Aorta (tissue), 5 donors: ENCODE results near the gene FOXO6. TPM values are rescaled to one million over a fixed set of nuclear protein-coding genes. Genes with fewer than 3 reads are reported as not detected.
A peak's percentile ranks its signal among the peaks of the same experiment; 100 is the strongest.

Experiments used
- ATAC-seq: fragments of 200-7000 bp; cut with Tn5 transposase; one replicate; pipeline ENCODE4 v1.9.1; 2022; ENCODE audit warnings: moderate library complexity; ENCODE audit not compliant: low FRiP score
- DNase-seq, 2 donors: peaks; one replicate each; pipeline ENCODE4 v3.0.0-alpha.2; 2020
- H3K27ac ChIP-seq, 2 donors: one replicate each; pipeline ENCODE4 v1.5.1; 2013; ENCODE audit warnings: low read length in 2 of 2, mild to moderate bottlenecking in 2 of 2, moderate library complexity in 2 of 2, control low read depth in 1 of 2, inconsistent platforms in 1 of 2, low read depth in 1 of 2
- H3K27me3 ChIP-seq, 2 donors: one replicate each; pipeline ENCODE4 v1.6.1; 2013; ENCODE audit warnings: control low read depth in 1 of 2, low read length in 1 of 2, mild to moderate bottlenecking in 1 of 2, moderate library complexity in 1 of 2; ENCODE audit not compliant: insufficient read depth in 2 of 2, control insufficient read depth in 1 of 2
- H3K36me3 ChIP-seq, 2 donors: one replicate each; pipeline ENCODE4 v1.6.1; 2013; ENCODE audit warnings: control low read depth in 1 of 2, low read length in 1 of 2, mild to moderate bottlenecking in 1 of 2; ENCODE audit not compliant: insufficient read depth in 2 of 2, control insufficient read depth in 1 of 2
- H3K4me1 ChIP-seq, 2 donors: one replicate each; pipeline ENCODE4 v1.6.1; 2013; ENCODE audit warnings: low read length in 2 of 2, control low read depth in 1 of 2, mild to moderate bottlenecking in 1 of 2, moderate library complexity in 1 of 2; ENCODE audit not compliant: insufficient read depth in 2 of 2, control insufficient read depth in 1 of 2
- H3K4me3 ChIP-seq, 2 donors: one replicate each; pipeline ENCODE4 v1.5.1; 2013; ENCODE audit warnings: low read length in 2 of 2, control low read depth in 1 of 2, mild to moderate bottlenecking in 1 of 2
- H3K9me3 ChIP-seq: one replicate; pipeline ENCODE4 v1.6.1; 2013; ENCODE audit warnings: mild to moderate bottlenecking, low read length; ENCODE audit not compliant: control insufficient read depth
- WGBS, 2 donors: extraction: QIAGEN DNeasy Blood & Tissue Kit; methylation state at CpG; one replicate each; pipeline ENCODE4 v1.1.7; 2013; 5-methylcytosine and 5-hydroxymethylcytosine counted together
- intact Hi-C, 2 donors: fragments of 100-400 bp; cut with DNase I; formaldehyde crosslinking; loops; one replicate each; pipeline versions ENCODE4 v1.14.2 to v1.15.0; 2022
- polyA plus RNA-seq, 2 donors: library from polyadenylated mRNA; stranded (reverse); fragments of 200-250 nt; gene quantifications; one replicate each; pipeline ENCODE4 v1.2.3, GENCODE V29; 2013
- total RNA-seq, 2 donors: library from RNA; stranded (reverse); fragmentation: NEBNext Ultra II Directional; extraction: Animal tissue kit (Norgen Biotek cat#: 25700); gene quantifications; one replicate each; pipeline ENCODE4 v1.2.1, GENCODE V29; 2021
- donor health status: healthy with polysubstance abuse.
- donor health status: Bipolar disorder and iron deficiency.
- donor health status: DM: no; HTN: no; CAD: no.
- donor health status: DM: no; HTN: no; CAD: no.
- donor health status: DM: yes; HTN: yes; CAD: no.

FOXO6 gene
- total and polyA plus RNA-seq, 4 donors: 0.13 to 3.3 (median 0.91) TPM

GRCh38 chr1:41362357-41362721, 1.1 kb downstream of the FOXO6 start:
- intact Hi-C loops: loop anchor here in 1 of 2 donors (2.0 kb wide), 1 partner anchor 18 kb away; no protein-coding TSS in a partner anchor
- H3K4me1 ChIP-seq: no peaks in the 10 kb centered on the region
- ATAC-seq: no peak
- WGBS, 2 donors: 6 to 8% methylated on average over 9 to 20 of the region's 20 CpGs
- H3K9me3 ChIP-seq: no peaks in the 10 kb centered on the region
- no peak overlapping the region for H3K4me3 ChIP-seq
- H3K27ac ChIP-seq: no peak overlapping the region
- DNase-seq: peak in 1 of 2 donors; percentile 80
- H3K27me3 ChIP-seq: no peaks in the 10 kb centered on the region
- H3K36me3 ChIP-seq: no peaks in the 10 kb centered on the region

DNA sequence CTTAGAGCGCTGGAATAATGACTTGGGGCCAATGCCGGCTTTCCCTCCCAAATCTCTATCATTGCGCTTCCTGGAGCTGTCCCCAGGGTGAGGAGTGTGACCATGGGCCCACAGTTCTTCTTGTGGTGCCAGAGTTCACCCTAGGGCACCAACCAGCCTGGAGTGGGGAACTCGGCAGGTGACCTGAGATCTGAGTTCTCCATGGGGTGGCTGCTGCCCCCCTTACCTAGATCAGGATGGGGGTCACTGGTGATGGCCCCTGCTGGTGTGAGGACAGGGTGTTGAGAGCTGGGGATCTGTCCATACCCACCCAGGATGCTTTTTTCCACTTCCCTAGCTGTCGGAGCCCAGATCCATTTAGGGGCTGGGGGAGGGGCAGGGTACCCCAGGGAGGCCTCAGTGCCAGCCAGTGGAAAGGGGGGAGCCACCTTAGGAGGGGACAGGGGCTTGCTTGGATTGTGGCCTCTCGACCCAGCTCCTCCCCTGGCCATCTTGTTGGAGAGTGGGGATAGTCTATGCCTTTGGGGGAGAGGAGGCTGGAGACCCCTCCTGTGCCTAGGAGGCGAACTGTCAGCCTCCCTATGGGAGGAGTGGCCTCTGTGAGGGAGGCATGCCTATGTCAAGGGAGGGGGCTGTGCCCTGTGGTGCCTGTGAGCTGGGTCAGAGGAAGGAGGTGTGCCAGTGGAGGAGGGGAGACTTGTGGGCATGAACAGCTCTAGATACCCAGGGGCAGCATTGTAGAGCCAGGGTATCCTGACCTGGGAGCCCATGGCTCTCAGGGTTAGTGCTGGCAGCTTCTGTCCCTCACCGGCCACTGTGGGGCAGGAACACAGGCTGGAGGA, 1.7 kb downstream of the FOXO6 start:
- intact Hi-C loops: loop anchor here in 1 of 2 donors (2.0 kb wide), 1 partner anchor 18 kb away; no protein-coding TSS in a partner anchor
- Histone ChIP-seq H3K27me3 (no peaks in the 10 kb centered on the region), H3K36me3 (no peaks in the 10 kb centered on the region), H3K4me3 (no peak overlapping the region), H3K9me3 (no peaks in the 10 kb centered on the region), H3K27ac (no peak overlapping the region), H3K4me1 (no peaks in the 10 kb centered on the region)
- no peak for DNase-seq
- ATAC-seq: no peak
- 59 to 60% methylated on average over 8 of the region's 8 CpGs for WGBS, 2 donors

DNA sequence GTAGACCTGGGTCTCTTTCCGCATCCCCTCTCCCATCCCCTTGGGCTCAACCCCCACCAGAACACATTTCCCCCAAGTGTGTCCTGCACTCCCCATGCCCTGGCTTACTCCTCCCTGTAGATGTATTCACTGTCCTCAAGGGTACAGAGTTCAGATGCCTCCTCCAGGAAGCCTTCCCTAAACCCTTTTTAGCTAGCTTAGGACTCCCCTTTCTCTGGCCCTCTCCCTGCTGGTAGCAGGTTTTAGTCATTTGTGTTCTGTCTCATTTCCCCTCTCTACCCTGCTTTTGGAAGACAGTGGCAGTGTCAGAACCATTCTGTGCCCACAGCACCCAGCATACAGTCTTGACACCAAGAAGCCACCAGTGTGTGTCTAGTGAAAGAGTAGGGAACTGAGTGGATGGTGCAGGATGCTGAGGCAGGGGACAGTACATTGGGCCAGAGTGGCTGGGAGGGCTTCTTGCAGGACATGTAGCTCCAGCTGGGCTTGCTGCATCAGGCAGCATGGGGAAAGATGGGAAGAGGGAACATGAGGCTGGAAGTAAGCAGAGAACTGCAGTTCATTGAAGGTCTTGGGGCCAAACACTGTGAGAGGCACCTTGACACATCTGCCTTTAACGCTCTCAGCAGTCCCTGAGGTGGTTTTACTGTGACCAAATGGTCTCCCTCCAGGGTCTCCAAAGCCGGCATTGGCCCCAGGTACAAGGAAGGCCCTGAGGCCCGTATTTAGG, 2.5 kb downstream of the FOXO6 start:
- H3K36me3 ChIP-seq: no peaks in the 10 kb centered on the region
- ATAC-seq: no peak
- H3K4me3 ChIP-seq: no peak overlapping the region
- intact Hi-C loops: loop anchor here in 1 of 2 donors (2.0 kb wide), 1 partner anchor 17 kb away; no protein-coding TSS in a partner anchor
- no peaks in the 10 kb centered on the region for H3K4me1 ChIP-seq
- no peak overlapping the region for H3K27ac ChIP-seq
- no peaks in the 10 kb centered on the region for H3K27me3 ChIP-seq
- no peaks in the 10 kb centered on the region for H3K9me3 ChIP-seq
- 91 to 94% methylated on average over 4 of the region's 4 CpGs for WGBS, 2 donors
- DNase-seq: no peak

DNA sequence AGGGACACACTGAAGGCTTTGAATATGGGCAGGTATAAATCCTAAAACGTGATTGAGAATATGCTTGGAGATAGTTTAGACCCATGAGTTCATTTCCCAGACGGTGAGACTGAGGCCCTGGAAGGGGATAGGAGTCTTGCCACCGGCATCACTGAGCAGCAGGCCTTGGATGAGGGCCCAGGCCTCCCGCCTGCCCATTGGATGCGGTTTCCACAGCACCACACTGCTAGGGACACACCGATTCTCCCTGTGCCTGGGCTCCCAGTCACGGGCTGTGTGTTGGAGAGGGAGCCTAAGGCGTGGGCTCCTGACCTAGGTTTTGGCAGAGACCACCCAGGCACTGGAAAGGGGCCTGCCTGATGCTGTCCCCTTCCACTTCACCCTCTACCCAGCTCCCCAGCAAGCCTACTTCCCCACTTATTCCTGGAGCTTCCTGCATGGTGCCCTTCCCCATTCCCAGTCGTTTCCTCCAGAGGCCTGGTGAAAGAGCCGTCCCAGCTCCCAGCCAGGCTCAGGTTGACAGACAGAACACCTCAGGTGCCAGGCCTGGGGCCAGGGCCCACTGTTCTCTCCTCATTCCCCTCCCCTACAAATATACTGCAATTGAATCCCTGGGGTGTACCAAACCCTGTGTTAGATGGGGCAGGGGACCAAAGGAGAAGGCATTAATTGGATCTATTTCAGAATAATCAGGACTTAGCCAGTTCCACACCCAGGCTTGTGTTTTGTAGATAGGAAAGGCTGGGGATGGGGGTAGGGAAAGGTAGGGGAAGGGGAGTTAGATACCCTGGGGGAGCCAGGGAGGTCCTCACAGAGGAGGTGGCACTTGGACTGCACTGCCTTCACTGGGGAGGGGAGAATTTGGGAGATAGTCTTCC, 3.4 kb downstream of the FOXO6 start:
- Histone ChIP-seq H3K4me3 (no peak overlapping the region), H3K27ac (no peak overlapping the region), H3K9me3 (no peaks in the 10 kb centered on the region), H3K27me3 (no peaks in the 10 kb centered on the region), H3K4me1 (no peaks in the 10 kb centered on the region), H3K36me3 (no peaks in the 10 kb centered on the region)
- intact Hi-C loops: no loop called here
- no peak for DNase-seq
- no peak for ATAC-seq
- WGBS, 2 donors: 55 to 73% methylated on average over 10 of the region's 10 CpGs

GRCh38 chr1:41365320-41365633, 4.0 kb downstream of the FOXO6 start:
- no peaks in the 10 kb centered on the region for H3K36me3 ChIP-seq
- H3K27me3 ChIP-seq: no peaks in the 10 kb centered on the region
- DNase-seq (no peak), ATAC-seq (no peak)
- H3K4me1 ChIP-seq: no peaks in the 10 kb centered on the region
- intact Hi-C loops: no loop called here
- H3K27ac ChIP-seq: no peak overlapping the region
- H3K4me3 ChIP-seq: no peak overlapping the region
- H3K9me3 ChIP-seq: no peaks in the 10 kb centered on the region

- WGBS, 2 donors: 1 to 2% methylated on average over 8 to 23 of the region's 23 CpGs
- peak; percentile 4 for ATAC-seq
- Histone ChIP-seq H3K4me1 (no peaks in the 10 kb centered on the region), H3K9me3 (no peaks in the 10 kb centered on the region), H3K27ac (peak overlapping the region in 1 of 2 donors; percentile 1), H3K4me3 (peak overlapping the region; percentile 37 to 42), H3K36me3 (no peaks in the 10 kb centered on the region), H3K27me3 (no peaks in the 10 kb centered on the region)
- intact Hi-C loops: no loop called here
- peak in 1 of 2 donors; percentile 62 for DNase-seq
These were observed 4.7 kb downstream of the FOXO6 start for GRCh38 chr1:41365772-41366454.

GRCh38 chr1:41366455-41367287, 5.4 kb downstream of the FOXO6 start:
- Histone ChIP-seq H3K27me3 (no peaks in the 10 kb centered on the region), H3K36me3 (no peaks in the 10 kb centered on the region), H3K4me1 (no peaks in the 10 kb centered on the region), H3K9me3 (no peaks in the 10 kb centered on the region), H3K27ac (no peak overlapping the region), H3K4me3 (peak overlapping the region; percentile 37 to 42)
- DNase-seq: peak in 1 of 2 donors; percentile 63
- peak; percentile 11 for ATAC-seq
- 17 to 18% methylated on average over 41 to 51 of the region's 51 CpGs for WGBS, 2 donors
- intact Hi-C loops: no loop called here
